Endodermal cell (in vitro differentiated cells): Measurements from ENCODE around the gene CDCA8. TPM values are rescaled to one million over a fixed set of nuclear protein-coding genes. Genes with fewer than 3 reads are reported as not detected.
"Not testable (repeated sequence)": the region's sequence is repeated elsewhere in the genome, so short reads cannot be mapped to it uniquely, and the experiment has no call there.

ENCODE experiments used
- DNase-seq: peaks from one replicate; pipeline ENCODE4 v3.0.0-alpha.2; 2017
- H3K27ac ChIP-seq: 2 replicates; pipeline ENCODE4 v1.5.1; 2013; ENCODE audit warnings: mild to moderate bottlenecking, low read depth, low read length, moderate library complexity
- H3K27me3 ChIP-seq: 2 replicates; pipeline ENCODE4 v1.6.1; 2013; ENCODE audit warnings: mild to moderate bottlenecking, low read length, moderate library complexity; ENCODE audit not compliant: insufficient read depth, control insufficient read depth, poor library complexity, severe bottlenecking
- H3K36me3 ChIP-seq: 2 replicates; pipeline ENCODE4 v1.7.0; 2013; ENCODE audit warnings: mild to moderate bottlenecking, low read length, moderate library complexity; ENCODE audit not compliant: control insufficient read depth, insufficient read depth
- H3K4me1 ChIP-seq: one replicate; pipeline ENCODE4 v1.7.0; 2013; ENCODE audit warnings: low read length; ENCODE audit not compliant: control insufficient read depth, insufficient read depth
- H3K4me3 ChIP-seq: 2 replicates; pipeline ENCODE4 v1.5.1; 2013; ENCODE audit warnings: mild to moderate bottlenecking, low read length, moderate library complexity
- H3K9ac ChIP-seq: 2 replicates; pipeline ENCODE4 v1.6.1; 2013; ENCODE audit warnings: mild to moderate bottlenecking, low read length, moderate library complexity; ENCODE audit not compliant: poor library complexity, severe bottlenecking; ENCODE audit errors: extremely low read depth
- H3K9me3 ChIP-seq: 2 replicates; pipeline ENCODE4 v1.6.1; 2013; ENCODE audit warnings: mild to moderate bottlenecking, low read length, moderate library complexity; ENCODE audit not compliant: control insufficient read depth
- H3K27ac Mint-ChIP-seq: 2 replicates; pipeline ENCODE4 v1.8.0; 2020; ENCODE audit warnings: mixed read lengths
- H3K27me3 Mint-ChIP-seq: 2 replicates; pipeline ENCODE4 v1.8.0; 2021; ENCODE audit warnings: mild to moderate bottlenecking, mixed read lengths; ENCODE audit not compliant: insufficient read depth
- H3K36me3 Mint-ChIP-seq: 2 replicates; pipeline ENCODE4 v1.8.0; 2020; ENCODE audit warnings: low read depth, mixed read lengths
- H3K4me1 Mint-ChIP-seq: 2 replicates; pipeline ENCODE4 v1.8.0; 2020; ENCODE audit warnings: mixed read lengths
- H3K4me3 Mint-ChIP-seq: 2 replicates; pipeline ENCODE4 v1.8.0; 2020; ENCODE audit warnings: mild to moderate bottlenecking, moderate library complexity, mixed read lengths
- H3K9me3 Mint-ChIP-seq: 2 replicates; pipeline ENCODE4 v1.8.0; 2020; ENCODE audit warnings: mild to moderate bottlenecking, mixed read lengths
- CTCF ChIP-seq: fragments of 200-600 bp; sonication (generic); conservative IDR thresholded peaks from 2 replicates; pipeline ENCODE4 v1.5.0; 2021; ENCODE audit warnings: antibody characterized with exemption, mild to moderate bottlenecking
- WGBS, 2 experiments: methylation state at CpG; one replicate each; pipeline versions ENCODE4 v1.1.5 to v1.1.7; 2013; ENCODE audit warnings: missing lambda C conversion rate in 2 of 2, mixed read lengths in 1 of 2; ENCODE audit not compliant: insufficient coverage in 1 of 2, insufficient read length in 1 of 2; 5-methylcytosine and 5-hydroxymethylcytosine counted together
- total RNA-seq, 2 donors: library from RNA; stranded (reverse); fragmentation: NEBNext Ultra II Directional in 1 of 2; extraction: Animal tissue kit (Norgen Biotek cat#: 25700) in 1 of 2; gene quantifications; 2 replicates in 1 of 2; 3 replicates in 1 of 2; pipeline ENCODE4 v1.2.1, GENCODE V29; 2021

CDCA8 gene
- total RNA-seq, 2 donors from 2014 or later: 27.7 to 49.7 TPM

- H3K4me3 ChIP-seq: no peak overlapping the region
- no peaks in the 10 kb centered on the region for H3K36me3 ChIP-seq
- 83 to 86% methylated on average over 10 to 12 of the region's 12 CpGs for WGBS, 2 experiments
- H3K36me3 Mint-ChIP-seq: no peaks in the 10 kb centered on the region
- no peak overlapping the region for H3K4me3 Mint-ChIP-seq
- H3K4me1 Mint-ChIP-seq: peaks cover 7% of the 10 kb centered on the region
- peak; percentile 50 for DNase-seq
- no peaks in the 10 kb centered on the region for H3K9me3 ChIP-seq
- H3K9me3 Mint-ChIP-seq: no peaks in the 10 kb centered on the region
- H3K27ac Mint-ChIP-seq: no peak overlapping the region
- TF ChIP-seq CTCF: no peak
- H3K27me3 ChIP-seq: peaks cover 82% of the 10 kb centered on the region
- no peak overlapping the region for H3K27ac ChIP-seq
- no peaks in the 10 kb centered on the region for H3K4me1 ChIP-seq
- peaks cover 79% of the 10 kb centered on the region for H3K27me3 Mint-ChIP-seq
- no peak overlapping the region for H3K9ac ChIP-seq
These were observed 39.9 kb downstream of the CDCA8 start for GRCh38 chr1:37732111-37732780.

GRCh38 chr1:37734629-37735591 lies 42.6 kb downstream of the CDCA8 start:
- no peak overlapping the region for H3K27ac ChIP-seq
- H3K9me3 ChIP-seq: no peaks in the 10 kb centered on the region
- no peaks in the 10 kb centered on the region for H3K36me3 ChIP-seq
- H3K9me3 Mint-ChIP-seq: no peaks in the 10 kb centered on the region
- peak overlapping the region; percentile 69 for H3K4me3 ChIP-seq
- no peak for TF ChIP-seq CTCF
- no peaks in the 10 kb centered on the region for H3K4me1 ChIP-seq
- peaks cover 69% of the 10 kb centered on the region for H3K27me3 Mint-ChIP-seq
- DNase-seq: peak; percentile 90
- H3K4me1 Mint-ChIP-seq: peaks cover 7% of the 10 kb centered on the region
- 18 to 35% methylated on average over 6 to 32 of the region's 32 CpGs for WGBS, 2 experiments
- H3K9ac ChIP-seq: no peak overlapping the region
- peaks cover 69% of the 10 kb centered on the region for H3K27me3 ChIP-seq
- H3K27ac Mint-ChIP-seq: no peak overlapping the region
- peak overlapping the region; percentile 56 for H3K4me3 Mint-ChIP-seq
- H3K36me3 Mint-ChIP-seq: no peaks in the 10 kb centered on the region

- H3K27me3 Mint-ChIP-seq: peaks cover 64% of the 10 kb centered on the region
- H3K4me3 ChIP-seq, H3K27ac Mint-ChIP-seq, H3K9ac ChIP-seq, H3K4me1 ChIP-seq, H3K9me3 Mint-ChIP-seq, H3K9me3 ChIP-seq, H3K4me1 Mint-ChIP-seq, H3K27ac ChIP-seq, H3K4me3 Mint-ChIP-seq, H3K36me3 Mint-ChIP-seq, DNase-seq, H3K36me3 ChIP-seq: not testable (repeated sequence)
- WGBS, 2 experiments: 76 to 81% methylated on average over 6 to 7 of the region's 7 CpGs
- H3K27me3 ChIP-seq: peaks cover 76% of the 10 kb centered on the region
These were observed 45.7 kb downstream of the CDCA8 start for GRCh38 chr1:37737975-37738374.

- 90 to 94% methylated on average over 4 of the region's 4 CpGs for WGBS, 2 experiments
- not testable (repeated sequence) for H3K36me3 ChIP-seq, DNase-seq, H3K4me3 Mint-ChIP-seq, H3K4me3 ChIP-seq, H3K9me3 ChIP-seq, H3K36me3 Mint-ChIP-seq, H3K9ac ChIP-seq, H3K4me1 ChIP-seq, H3K9me3 Mint-ChIP-seq, H3K27ac ChIP-seq, H3K4me1 Mint-ChIP-seq, H3K27ac Mint-ChIP-seq
- H3K27me3 ChIP-seq: peaks cover 77% of the 10 kb centered on the region
- peaks cover 58% of the 10 kb centered on the region for H3K27me3 Mint-ChIP-seq
These were observed 46.3 kb downstream of the CDCA8 start for GRCh38 chr1:37738619-37739018.
